ENCODE data around the gene LRRC75B.
"Not testable (repeated sequence)": the region's sequence is repeated elsewhere in the genome, so short reads cannot be mapped to it uniquely, and the experiment has no call there.

The LRRC75B gene

GRCh38 chr22:24602105-24602749, 9.4 kb upstream of the LRRC75B start:
- not testable (repeated sequence) for DNase-seq

GRCh38 chr22:24601217-24602104, 8.6 kb upstream of the LRRC75B start:
- no peak for DNase-seq

- not testable (repeated sequence) for DNase-seq
Measured at GRCh38 chr22:24599958-24600715, 7.3 kb upstream of the LRRC75B start.

- DNase-seq, result no peak
Measured at GRCh38 chr22:24599514-24599913, 6.6 kb upstream of the LRRC75B start.

- not testable (repeated sequence) for DNase-seq
Measured at GRCh38 chr22:24597076-24597475, 4.2 kb upstream of the LRRC75B start.

- no peak for DNase-seq
Measured at GRCh38 chr22:24595863-24596262, 3.0 kb upstream of the LRRC75B start.

GRCh38 chr22:24595228-24595627, 2.4 kb upstream of the LRRC75B start:
- no peak for DNase-seq

- DNase-seq, result no peak
Measured at GRCh38 chr22:24594569-24595120, 1.8 kb upstream of the LRRC75B start.

GRCh38 chr22:24593836-24594568, 1.1 kb upstream of the LRRC75B start:
- DNase-seq, result no peak

- not testable (repeated sequence) for DNase-seq
Measured at GRCh38 chr22:24593559-24593835, 624 bp upstream of the LRRC75B start.

GRCh38 chr22:24592058-24592850, 619 bp downstream of the LRRC75B start:
- DNase-seq, result no peak

GRCh38 chr22:24591286-24591830, 1.5 kb downstream of the LRRC75B start:
- DNase-seq, result no peak

GRCh38 chr22:24590596-24591173, 2.2 kb downstream of the LRRC75B start:
- DNase-seq, result no peak

- DNase-seq, result no peak
Measured at GRCh38 chr22:24589518-24590030, 3.3 kb downstream of the LRRC75B start.

- DNase-seq, result no peak
Measured at GRCh38 chr22:24588757-24589481, 4.0 kb downstream of the LRRC75B start.

- no peak for DNase-seq
Measured at GRCh38 chr22:24588381-24588756, 4.5 kb downstream of the LRRC75B start.

GRCh38 chr22:24587948-24588347, 4.9 kb downstream of the LRRC75B start:
- DNase-seq, result no peak

GRCh38 chr22:24587251-24587650, 5.6 kb downstream of the LRRC75B start:
- DNase-seq, result no peak

- DNase-seq, result no peak
Measured at GRCh38 chr22:24585927-24586546, 6.8 kb downstream of the LRRC75B start.

GRCh38 chr22:24585461-24585860, 7.4 kb downstream of the LRRC75B start:
- no peak for DNase-seq

Data from stimulated activated CD4-positive, alpha-beta T cell treated with anti-CD3 and anti-CD28 coated beads, Interleukin-12 subunit alpha, Interleukin-12 subunit beta, amount 100 ng/mL, for 4 hours (primary cell).